GM23248 (cell line): ENCODE results near the gene GTPBP4.

Source experiments
- EZH2 ChIP-seq: fragments of 200-600 bp; sonication (generic); IDR thresholded peaks from 2 replicates; pipeline ENCODE4 v1.6.1; 2018; ENCODE audit warnings: antibody characterized with exemption, mild to moderate bottlenecking; ENCODE audit not compliant: insufficient read depth, poor library complexity, severe bottlenecking
- EZH2phosphoT487 ChIP-seq: fragments of 200-600 bp; sonication (generic); IDR thresholded peaks from 2 replicates; pipeline ENCODE4 v1.6.1; 2018; ENCODE audit warnings: antibody characterized with exemption, moderate library complexity, mild to moderate bottlenecking, low read depth; ENCODE audit not compliant: insufficient read depth

DNA sequence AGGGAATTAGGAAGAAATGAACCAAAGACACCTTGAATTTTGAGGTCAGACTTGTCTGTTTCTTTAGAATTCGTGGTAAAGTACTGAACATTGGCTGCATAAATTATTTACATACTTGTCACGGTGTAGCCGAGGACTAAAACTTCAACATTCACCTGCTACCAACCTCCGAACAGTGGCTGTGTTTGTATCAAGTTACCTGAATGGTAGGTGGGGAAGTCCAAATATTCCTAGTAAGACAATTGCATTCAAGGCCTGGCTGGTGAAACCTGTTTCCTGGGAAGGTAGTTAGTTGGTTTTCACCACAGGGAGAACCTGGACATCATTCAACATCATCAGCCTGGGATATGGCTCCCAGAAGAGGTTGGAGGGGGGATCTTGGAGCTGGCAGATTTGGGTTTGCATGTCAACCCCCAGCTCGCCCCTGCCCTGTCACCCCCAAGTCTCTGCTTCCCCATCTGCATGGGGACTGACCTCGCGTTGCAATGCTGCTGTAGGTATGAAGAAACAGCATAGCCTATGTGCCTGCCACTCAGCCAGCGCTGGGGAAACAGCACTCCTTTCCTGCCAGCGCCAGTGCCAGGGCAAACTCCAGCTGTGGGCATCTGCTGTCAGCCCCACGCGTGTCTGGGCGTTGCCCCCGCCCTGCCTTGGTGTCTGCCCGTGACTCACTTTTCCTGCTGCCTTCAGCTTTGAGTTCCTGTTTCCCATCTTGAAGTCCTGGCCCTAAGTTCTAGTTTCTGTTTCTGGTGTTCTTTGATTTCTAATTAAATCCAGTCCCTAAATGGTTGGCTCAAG lies 44.0 kb upstream of the GTPBP4 start:
- no peak for TF ChIP-seq EZH2phosphoT487
- TF ChIP-seq EZH2 = no peak
